H1 (cell line): ENCODE data around the gene KCNMA1. TPM values are rescaled to one million over a fixed set of nuclear protein-coding genes. Genes with fewer than 3 reads are reported as not detected.
"Not testable (repeated sequence)": the region's sequence is repeated elsewhere in the genome, so short reads cannot be mapped to it uniquely, and the experiment has no call there.

Experiments used
- CTCF ChIA-PET: fragments of 300-600 bp; sonication (Branson Sonifier 250); formaldehyde crosslinking; loops from one replicate; lab custom pipeline; 2021; ENCODE audit not compliant: partially characterized antibody; lab: Charles Lee
- POLR2A ChIA-PET: fragments of 300-600 bp; sonication (Branson Sonifier 250); formaldehyde crosslinking; loops from one replicate; lab custom pipeline; 2021; ENCODE audit warnings: inconsistent platforms; ENCODE audit not compliant: partially characterized antibody; lab: Charles Lee
- DNase-seq, 2 experiments: peaks; one replicate each; pipeline versions ENCODE4 v3.0.0 to v3.0.0-alpha.2; 2010 to 2022; ENCODE audit warnings: low spot score in 2 of 2, low read depth in 1 of 2, mixed read lengths in 1 of 2
- FAIRE-seq: peaks from 2 replicates; lab custom pipeline; 2011; peaks lifted over from hg19 to GRCh38; lab: Jason Lieb, UNC
- H2AFZ ChIP-seq: 2 replicates; pipeline ENCODE4 v1.8.1; 2012; ENCODE audit warnings: low read length, inconsistent platforms
- H2AK5ac ChIP-seq: 2 replicates; pipeline ENCODE4 v1.6.1; 2013; ENCODE audit warnings: low read depth, low read length
- H2BK120ac ChIP-seq: replicated peaks from 2 replicates; pipeline ENCODE3; 2013; ENCODE audit warnings: low read depth, low read length, inconsistent platforms
- H2BK12ac ChIP-seq: 2 replicates; pipeline ENCODE4 v1.6.1; 2013; ENCODE audit warnings: low read depth, low read length
- H2BK15ac ChIP-seq: 2 replicates; pipeline ENCODE4 v1.6.1; 2013; ENCODE audit warnings: low read length
- H2BK20ac ChIP-seq: 2 replicates; pipeline ENCODE4 v1.6.1; 2013; ENCODE audit warnings: low read length
- H2BK5ac ChIP-seq: 2 replicates; pipeline ENCODE4 v1.6.1; 2013; ENCODE audit warnings: low read depth, low read length
- H3K14ac ChIP-seq: 2 replicates; pipeline ENCODE4 v1.6.1; 2013; ENCODE audit warnings: inconsistent platforms; ENCODE audit not compliant: insufficient read length
- H3K18ac ChIP-seq: 2 replicates; pipeline ENCODE4 v1.6.1; 2013; ENCODE audit warnings: low read length; ENCODE audit errors: extremely low read depth
- H3K23ac ChIP-seq: 2 replicates; pipeline ENCODE4 v1.6.1; 2013; ENCODE audit warnings: inconsistent platforms; ENCODE audit not compliant: insufficient read length
- H3K23me2 ChIP-seq: 2 replicates; pipeline ENCODE4 v1.6.1; 2013; ENCODE audit warnings: low read depth, low read length
- H3K27ac ChIP-seq: 2 replicates; pipeline ENCODE4 v1.6.1; 2011; ENCODE audit warnings: low read depth, low read length, inconsistent platforms
- H3K27me3 ChIP-seq, 4 experiments: replicated peaks in 1 of 4; 1 replicate in 1 of 4; 2 replicates in 3 of 4; pipeline versions ENCODE4 v1.6.1 to v1.8.1; 2011 to 2013; ENCODE audit warnings: low read length in 3 of 4, mild to moderate bottlenecking in 3 of 4, inconsistent platforms in 2 of 4, mixed read lengths in 2 of 4, moderate library complexity in 1 of 4; ENCODE audit not compliant: control insufficient read depth in 3 of 4, insufficient read depth in 3 of 4; ENCODE audit errors: extremely low read depth in 1 of 4
- H3K36me3 ChIP-seq, 4 experiments: 2 replicates each; pipeline versions ENCODE4 v1.6.1 to v1.8.1; 2011 to 2013; ENCODE audit warnings: mild to moderate bottlenecking in 4 of 4, low read length in 3 of 4, moderate library complexity in 2 of 4, control low read depth in 1 of 4, inconsistent platforms in 1 of 4; ENCODE audit not compliant: insufficient read depth in 4 of 4, control insufficient read depth in 2 of 4
- H3K4ac ChIP-seq: replicated peaks from 2 replicates; pipeline ENCODE3; 2013; ENCODE audit warnings: low read length, low read depth, mixed read lengths, inconsistent platforms; ENCODE audit not compliant: insufficient read length
- H3K4me1 ChIP-seq, 4 experiments: replicated peaks in 1 of 4; 1 replicate in 1 of 4; 2 replicates in 3 of 4; pipeline versions ENCODE4 v1.6.1 to v1.8.1; 2011 to 2013; ENCODE audit warnings: low read length in 3 of 4, inconsistent platforms in 2 of 4, mixed read lengths in 1 of 4; ENCODE audit not compliant: insufficient read depth in 4 of 4, control insufficient read depth in 3 of 4
- H3K4me2 ChIP-seq, 2 experiments: 2 replicates each; pipeline versions ENCODE4 v1.6.1 to v1.8.1; 2011 to 2013; ENCODE audit warnings: low read depth in 2 of 2, low read length in 2 of 2, control low read depth in 1 of 2, inconsistent platforms in 1 of 2, mild to moderate bottlenecking in 1 of 2; ENCODE audit not compliant: insufficient read depth in 1 of 2
- H3K4me3 ChIP-seq, 4 experiments: fragments of 200-600, 300-600 bp in 1 of 4; sonication (generic), shearing (Covaris generic), sonication (Bioruptor Twin) in 1 of 4; 2 replicates each; pipeline versions ENCODE4 v1.5.1 to v1.8.1; 2011 to 2016; ENCODE audit warnings: low read length in 4 of 4, low read depth in 3 of 4, control low read depth in 2 of 4, inconsistent platforms in 2 of 4, mild to moderate bottlenecking in 2 of 4, mixed read lengths in 1 of 4, moderate library complexity in 1 of 4; ENCODE audit not compliant: insufficient read depth in 2 of 4; ENCODE audit errors: extremely low read depth in 1 of 4
- H3K56ac ChIP-seq: replicated peaks from 2 replicates; pipeline ENCODE3; 2013; ENCODE audit warnings: low read depth, mild to moderate bottlenecking, mixed read lengths, low read length, inconsistent platforms; ENCODE audit not compliant: insufficient read length
- H3K79me1 ChIP-seq: 2 replicates; pipeline ENCODE4 v1.6.1; 2013; ENCODE audit warnings: low read depth, low read length, control low read depth
- H3K79me2 ChIP-seq, 2 experiments: 2 replicates each; pipeline versions ENCODE4 v1.6.1 to v1.8.1; 2012 to 2013; ENCODE audit warnings: low read length in 2 of 2, mild to moderate bottlenecking in 2 of 2, inconsistent platforms in 1 of 2; ENCODE audit not compliant: insufficient read depth in 2 of 2, control insufficient read depth in 1 of 2
- H3K9ac ChIP-seq, 4 experiments: replicated peaks in 1 of 4; 1 replicate in 1 of 4; 2 replicates in 3 of 4; pipeline versions ENCODE4 v1.6.1 to v1.8.1; 2011 to 2013; ENCODE audit warnings: low read depth in 3 of 4, low read length in 3 of 4, control low read depth in 2 of 4, mild to moderate bottlenecking in 2 of 4, moderate library complexity in 2 of 4, inconsistent platforms in 1 of 4; ENCODE audit errors: extremely low read depth in 1 of 4
- H3K9me3 ChIP-seq, 2 experiments: 2 replicates each; pipeline versions ENCODE4 v1.6.1 to v1.8.1; 2012 to 2013; ENCODE audit warnings: mild to moderate bottlenecking in 2 of 2, moderate library complexity in 2 of 2, control low read depth in 1 of 2, inconsistent platforms in 1 of 2, low read depth in 1 of 2, low read length in 1 of 2, mixed read lengths in 1 of 2; ENCODE audit not compliant: insufficient read depth in 2 of 2
- H4K20me1 ChIP-seq, 2 experiments: replicated peaks in 1 of 2; 2 replicates each; pipeline versions ENCODE3 to v1.8.1; 2011 to 2013; ENCODE audit warnings: inconsistent platforms in 2 of 2, low read length in 2 of 2, mild to moderate bottlenecking in 1 of 2; ENCODE audit not compliant: insufficient read depth in 2 of 2, control insufficient read depth in 1 of 2
- H4K5ac ChIP-seq: 2 replicates; pipeline ENCODE4 v1.6.1; 2013; ENCODE audit warnings: low read length, low read depth, mixed read lengths, inconsistent platforms; ENCODE audit not compliant: insufficient read length
- H4K8ac ChIP-seq: 2 replicates; pipeline ENCODE4 v1.8.0; 2013; ENCODE audit warnings: mild to moderate bottlenecking, moderate library complexity, low read length, inconsistent platforms; ENCODE audit not compliant: insufficient read depth; ENCODE audit errors: extremely low read depth
- H4K91ac ChIP-seq: replicated peaks from 2 replicates; pipeline ENCODE3; 2013; ENCODE audit warnings: low read length, mixed read lengths, inconsistent platforms; ENCODE audit not compliant: insufficient read length
- WGBS, 2 experiments: shearing (Covaris generic) in 1 of 2; methylation state at CpG; one replicate each; pipeline versions ENCODE4 v1.1.6 to v1.1.7; 2013 to 2015; ENCODE audit warnings: low lambda C conversion rate in 2 of 2, mixed read lengths in 2 of 2, inconsistent platforms in 1 of 2, low coverage in 1 of 2, missing lambda C conversion rate in 1 of 2; ENCODE audit not compliant: insufficient replicate concordance in 2 of 2, insufficient coverage in 1 of 2, insufficient read length in 1 of 2; ENCODE audit errors: extremely low coverage in 1 of 2, missing lambda C conversion rate in 1 of 2; 5-methylcytosine and 5-hydroxymethylcytosine counted together
- polyA plus RNA-seq, 7 experiments: library from polyadenylated mRNA; depleted of rRNA in 3 of 7; stranded (reverse) in 5 of 7; unstranded in 2 of 7; fragments of >200 nt in 5 of 7; fragments of 200-250 nt in 2 of 7; gene quantifications; 1 replicate in 5 of 7; 2 replicates in 1 of 7; 4 replicates in 1 of 7; pipeline versions ENCODE4 v1.2.1 to v1.2.3, GENCODE V29; 2011 to 2013; ENCODE audit warnings: missing spikeins in 2 of 7, mixed read lengths in 2 of 7
- total RNA-seq: library from RNA; stranded (reverse); fragmentation: NEBNext Ultra II Directional; extraction: Animal tissue kit (Norgen Biotek cat#: 25700); gene quantifications from 2 replicates; pipeline ENCODE4 v1.2.1, GENCODE V29; 2021

Gene KCNMA1
- total and polyA plus RNA-seq, 2 of the 8 experiments (the other 6 are each of a cell fraction or from before 2014, with no cell fraction given), result 10.2 to 11.1 TPM

- H3K9ac ChIP-seq, H3K4me3 ChIP-seq, H3K23ac ChIP-seq, H4K91ac ChIP-seq, H3K9me3 ChIP-seq, H3K56ac ChIP-seq, H3K23me2 ChIP-seq, H3K79me1 ChIP-seq, H3K27ac ChIP-seq, H4K5ac ChIP-seq, H2AK5ac ChIP-seq, POLR2A ChIA-PET, DNase-seq, H3K14ac ChIP-seq, H2AFZ ChIP-seq, H3K36me3 ChIP-seq, H3K4me2 ChIP-seq, H4K8ac ChIP-seq, H4K20me1 ChIP-seq, H2BK120ac ChIP-seq, H3K27me3 ChIP-seq, H2BK15ac ChIP-seq, H3K79me2 ChIP-seq, H2BK20ac ChIP-seq, H3K18ac ChIP-seq, H3K4ac ChIP-seq, FAIRE-seq, H2BK5ac ChIP-seq, H2BK12ac ChIP-seq: not testable (repeated sequence)
- CTCF ChIA-PET, result interaction anchor here (1.7 to 2.2 kb wide), 2 partner anchors 29 to 42 kb away, joined by 6 to 14 read pairs; no protein-coding TSS in a partner anchor
- 88% methylated on average over 8 of the region's 8 CpGs; no CpG with 5 or more reads in 1 of the 2 experiments for WGBS, 2 experiments
- H3K4me1 ChIP-seq, result peaks cover 0 to 26% (median 15%) of the 10 kb centered on the region in 4 experiments
Observed at GRCh38 chr10:77683088-77683432, 45.5 kb upstream of the KCNMA1 start.
